DOHH2 (cell line): ENCODE measurements around the gene STK32B.

Experiments
- CTCF ChIP-seq: fragments of 200-600 bp; sonication (generic); IDR thresholded peaks from one replicate; pipeline ENCODE4 v1.5.1; 2014; ENCODE audit warnings: antibody characterized with exemption, mild to moderate bottlenecking, low read depth, low read length; ENCODE audit not compliant: poor library complexity, severe bottlenecking
- EZH2phosphoT487 ChIP-seq: fragments of 200-600 bp; sonication (generic); IDR thresholded peaks from 2 replicates; pipeline ENCODE4 v1.6.1; 2017; ENCODE audit warnings: borderline replicate concordance, mild to moderate bottlenecking, antibody characterized with exemption, low read length, moderate library complexity, mixed read lengths

GRCh38 chr4:5370286-5370685 lies 319.0 kb downstream of the STK32B start:
- no peak for TF ChIP-seq CTCF
- TF ChIP-seq EZH2phosphoT487 = no peak
